Effector memory CD4-positive, alpha-beta T cell (primary cell): ENCODE measurements around the gene DNAJB13.

ENCODE experiments used
- DNase-seq, 3 donors: peaks; one replicate each; pipeline ENCODE4 v3.0.0-alpha.2; 2020
- H3K27ac ChIP-seq: 2 replicates; pipeline ENCODE4 v1.7.0; 2013; ENCODE audit warnings: mild to moderate bottlenecking, low read length, moderate library complexity; ENCODE audit not compliant: insufficient read depth, poor library complexity, severe bottlenecking
- H3K27me3 ChIP-seq: replicated peaks from 2 replicates; pipeline ENCODE4 v1.7.0; 2013; ENCODE audit warnings: mild to moderate bottlenecking, low read length; ENCODE audit not compliant: insufficient read depth, control insufficient read depth, poor library complexity, severe bottlenecking
- H3K36me3 ChIP-seq: 2 replicates; pipeline ENCODE4 v1.7.0; 2013; ENCODE audit warnings: mild to moderate bottlenecking, low read length, moderate library complexity; ENCODE audit not compliant: control insufficient read depth, insufficient read depth
- H3K4me1 ChIP-seq: 2 replicates; pipeline ENCODE4 v1.7.0; 2013; ENCODE audit warnings: low read length, mild to moderate bottlenecking; ENCODE audit not compliant: control insufficient read depth, insufficient read depth, poor library complexity, severe bottlenecking
- H3K4me3 ChIP-seq: 2 replicates; pipeline ENCODE4 v1.7.0; 2013; ENCODE audit warnings: low read length, low read depth, mild to moderate bottlenecking; ENCODE audit not compliant: insufficient read depth, poor library complexity, severe bottlenecking
- H3K9me3 ChIP-seq: 2 replicates; pipeline ENCODE4 v1.7.0; 2013; ENCODE audit warnings: mild to moderate bottlenecking, low read length, moderate library complexity; ENCODE audit not compliant: control insufficient read depth

DNAJB13 gene

DNA sequence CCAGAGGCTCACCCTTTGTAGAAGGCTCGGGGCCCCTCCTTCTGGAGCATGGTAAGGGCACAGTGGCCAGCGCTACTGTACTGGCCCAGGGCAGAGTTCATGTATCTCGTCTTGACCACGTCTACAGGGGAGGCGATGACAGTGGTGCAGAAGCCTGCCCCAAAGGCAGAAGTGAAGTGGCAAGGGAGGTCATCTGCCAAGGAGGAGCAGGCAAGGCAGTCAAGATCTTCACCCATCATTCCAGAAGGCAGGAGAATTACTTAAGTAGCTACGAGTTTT, 24.6 kb downstream of the DNAJB13 start:
- Histone ChIP-seq H3K36me3 (peaks cover 48% of the 10 kb centered on the region), H3K4me3 (no peak overlapping the region), H3K27me3 (no peaks in the 10 kb centered on the region), H3K4me1 (peaks cover 96% of the 10 kb centered on the region), H3K9me3 (no peaks in the 10 kb centered on the region), H3K27ac (peak overlapping the region; percentile 54)
- no peak for DNase-seq

- no peak for DNase-seq
- H3K9me3 ChIP-seq = no peaks in the 10 kb centered on the region
- no peak overlapping the region for H3K4me3 ChIP-seq
- peak overlapping the region; percentile 92 for H3K27ac ChIP-seq
- no peaks in the 10 kb centered on the region for H3K27me3 ChIP-seq
- peaks cover 53% of the 10 kb centered on the region for H3K36me3 ChIP-seq
- peaks cover 97% of the 10 kb centered on the region for H3K4me1 ChIP-seq
These were observed 25.8 kb downstream of the DNAJB13 start for GRCh38 chr11:73976451-73977151.

GRCh38 chr11:73977856-73978519, 27.2 kb downstream of the DNAJB13 start:
- H3K27ac ChIP-seq = peak overlapping the region; percentile 92
- H3K4me3 ChIP-seq = peak overlapping the region; percentile 71
- peaks cover 85% of the 10 kb centered on the region for H3K4me1 ChIP-seq
- peaks cover 56% of the 10 kb centered on the region for H3K36me3 ChIP-seq
- no peak for DNase-seq
- H3K27me3 ChIP-seq = no peaks in the 10 kb centered on the region
- no peaks in the 10 kb centered on the region for H3K9me3 ChIP-seq

- H3K27ac ChIP-seq = peak overlapping the region; percentile 92
These were observed 27.8 kb downstream of the DNAJB13 start for GRCh38 chr11:73978576-73979086.

DNA sequence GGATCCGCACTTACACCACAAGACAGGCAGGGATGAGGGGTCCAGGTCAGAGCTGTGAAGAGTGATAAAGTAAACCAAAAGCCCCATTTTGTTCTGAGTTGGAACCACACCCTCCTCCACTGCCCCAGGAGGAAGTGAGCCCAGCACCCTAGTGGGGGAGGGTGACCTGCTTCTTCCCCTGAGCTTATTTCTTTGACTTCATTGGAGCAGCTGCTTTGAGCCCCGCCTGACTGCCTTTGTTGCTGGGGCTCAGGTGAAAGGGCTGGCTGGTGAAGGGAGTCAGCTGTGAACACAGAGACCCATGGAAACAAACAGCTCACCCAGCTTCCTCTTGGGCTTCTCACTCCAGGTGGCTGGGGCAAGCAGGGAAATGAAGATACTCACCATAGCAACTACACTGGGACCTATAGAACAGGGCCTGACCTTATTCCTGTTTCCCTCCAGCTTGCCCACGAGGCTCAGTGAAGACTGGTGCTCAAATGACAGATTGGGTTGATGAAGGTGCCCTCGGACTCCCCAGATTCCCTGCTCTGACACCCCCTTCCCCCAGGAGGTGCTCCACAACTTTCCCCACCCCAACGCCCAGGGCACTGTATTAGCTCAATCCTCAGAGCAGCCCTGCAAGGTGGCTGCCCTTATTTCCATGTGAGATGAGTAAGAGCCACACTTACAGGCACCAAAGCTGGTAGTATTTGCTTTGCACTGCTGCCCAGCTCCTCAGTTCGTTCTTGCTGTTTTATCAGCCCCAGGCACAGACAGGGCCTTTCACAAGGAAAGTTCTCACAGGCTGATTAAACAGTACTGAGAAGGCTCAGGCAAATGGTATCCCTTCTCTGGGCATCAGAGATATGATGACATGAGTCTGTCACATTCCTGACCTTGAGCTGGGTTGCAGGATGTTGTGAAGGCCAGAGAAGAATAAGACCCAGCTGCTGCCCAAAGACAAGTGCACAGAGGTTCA, 29.5 kb downstream of the DNAJB13 start:
- Histone ChIP-seq H3K27me3 (no peaks in the 10 kb centered on the region), H3K4me1 (peaks cover 68% of the 10 kb centered on the region), H3K4me3 (peak overlapping the region; percentile 71), H3K36me3 (peaks cover 48% of the 10 kb centered on the region), H3K27ac (peak overlapping the region; percentile 92), H3K9me3 (no peaks in the 10 kb centered on the region)
- peak; percentile 60 to 73 (median 66) for DNase-seq

More at GRCh38 chr11:73978576-73979086, 27.8 kb downstream of the DNAJB13 start:
- Histone ChIP-seq H3K9me3 (no peaks in the 10 kb centered on the region), H3K27me3 (no peaks in the 10 kb centered on the region), H3K4me3 (peak overlapping the region; percentile 71), H3K36me3 (peaks cover 56% of the 10 kb centered on the region), H3K4me1 (peaks cover 82% of the 10 kb centered on the region)
- no peak for DNase-seq

- Histone ChIP-seq H3K9me3 (no peaks in the 10 kb centered on the region), H3K4me1 (peaks cover 58% of the 10 kb centered on the region), H3K27ac (peak overlapping the region; percentile 92), H3K27me3 (no peaks in the 10 kb centered on the region), H3K36me3 (peaks cover 40% of the 10 kb centered on the region), H3K4me3 (peak overlapping the region; percentile 71)
- DNase-seq = no peak
These were observed 30.4 kb downstream of the DNAJB13 start for GRCh38 chr11:73981051-73981805.

GRCh38 chr11:73982595-73982989, 31.8 kb downstream of the DNAJB13 start, which contains the start of gene UCP2:
TSS of gene UCP2 (minus strand) at chr11:73982843. CDS start at chr11:73978378, 4,465 bp downstream.
- DNase-seq = peak; percentile 74 to 77 (median 74)
- peak within 1 kb of the TSS; percentile 71 for H3K4me3 ChIP-seq
- H3K9me3 ChIP-seq = no peaks in the 10 kb centered on the region
- H3K4me1 ChIP-seq = peaks cover 45% of the 10 kb centered on the region
- H3K27ac ChIP-seq = peak within 1 kb of the TSS; percentile 92
- H3K36me3 ChIP-seq = peaks cover 26% of the 10 kb centered on the region
- H3K27me3 ChIP-seq = no peaks in the 10 kb centered on the region

GRCh38 chr11:73982990-73983740, 32.3 kb downstream of the DNAJB13 start:
- peaks cover 20% of the 10 kb centered on the region for H3K36me3 ChIP-seq

More at GRCh38 chr11:73982990-73983740, 32.3 kb downstream of the DNAJB13 start:
- Histone ChIP-seq H3K27me3 (no peaks in the 10 kb centered on the region), H3K27ac (peak overlapping the region; percentile 92), H3K4me1 (peaks cover 39% of the 10 kb centered on the region), H3K4me3 (peak overlapping the region; percentile 71), H3K9me3 (no peaks in the 10 kb centered on the region)
- peak; percentile 83 to 91 (median 87) for DNase-seq
